Gastroesophageal sphincter (tissue), 3 donors: ENCODE measurements around the gene IARS2.

Experiments used
- CTCF ChIP-seq, 4 experiments: fragments of 200-600 bp in 2 of 4; fragments of 450-650 bp in 2 of 4; sonication (generic) in 1 of 4; IDR thresholded peaks; one replicate each; pipeline ENCODE4 v1.5.1; 2017 to 2019; ENCODE audit warnings: antibody characterized with exemption in 4 of 4, mild to moderate bottlenecking in 2 of 4, moderate library complexity in 2 of 4
- EP300 ChIP-seq: sonication (generic); formaldehyde crosslinking; IDR thresholded peaks from one replicate; pipeline ENCODE4 v1.6.1; 2017; ENCODE audit warnings: antibody characterized with exemption, mild to moderate bottlenecking

GRCh38 chr1:220056374-220056773, 37.6 kb upstream of the IARS2 start:
- TF ChIP-seq CTCF (IDR thresholded peaks at IDR 0.05) (no peak), EP300 (no peak)
